ENCODE data around the gene TRAF5. TPM values are rescaled to one million over a fixed set of nuclear protein-coding genes. Genes with fewer than 3 reads are reported as not detected.
"Not testable (repeated sequence)": the region's sequence is repeated elsewhere in the genome, so short reads cannot be mapped to it uniquely, and the experiment has no call there.

The TRAF5 gene
- total RNA-seq, 1 experiment from 2014 or later = 8.8 TPM

DNA sequence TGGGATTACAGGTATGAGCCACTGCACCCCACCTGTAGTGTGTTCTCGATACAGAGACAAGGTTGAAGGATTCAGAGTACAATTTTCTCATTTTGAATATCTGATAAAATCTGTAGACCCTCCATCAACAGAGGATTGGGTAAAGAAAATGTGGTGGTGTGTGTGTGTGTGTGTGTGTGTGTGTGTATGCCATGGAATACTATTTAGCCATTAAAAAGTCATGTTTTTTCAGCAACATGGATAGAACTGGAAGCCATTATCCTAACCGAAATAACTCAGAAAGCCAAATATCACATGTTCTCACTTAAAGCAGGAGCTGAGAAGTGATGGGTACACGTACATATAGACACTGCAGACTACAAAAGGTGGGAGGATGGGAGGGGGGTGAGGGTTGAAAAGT, 57.9 kb downstream of the TRAF5 start:
- ChIA-PET POLR2A (no interaction called here), CTCF (no interaction called here)
- Histone ChIP-seq H3K36me3 (ENCODE audit: control insufficient read depth, insufficient read depth, low read length) (no peaks in the 10 kb centered on the region), H3K4me1 (no peaks in the 10 kb centered on the region), H3K27me3 (replicated peaks; ENCODE audit: control insufficient read depth, insufficient read depth, low read length) (no peaks in the 10 kb centered on the region), H3K4me3 (ENCODE audit: low read depth, low read length) (no peak overlapping the region), H3K9me3 (no peaks in the 10 kb centered on the region)
- Mint-ChIP-seq H3K9me3 (ENCODE audit: unreplicated experiment) (no peaks in the 10 kb centered on the region), H3K36me3 (ENCODE audit: insufficient read depth, unreplicated experiment) (peaks cover 5% of the 10 kb centered on the region), H3K4me1 (ENCODE audit: low read depth, unreplicated experiment) (peaks cover 7% of the 10 kb centered on the region), H3K4me3 (ENCODE audit: unreplicated experiment) (no peak overlapping the region), H3K27me3 (ENCODE audit: insufficient read depth, unreplicated experiment) (peaks cover 2% of the 10 kb centered on the region), H3K27ac (ENCODE audit: unreplicated experiment) (no peak overlapping the region)
- DNase-seq = no peak
- TF ChIP-seq, protein P1, sequence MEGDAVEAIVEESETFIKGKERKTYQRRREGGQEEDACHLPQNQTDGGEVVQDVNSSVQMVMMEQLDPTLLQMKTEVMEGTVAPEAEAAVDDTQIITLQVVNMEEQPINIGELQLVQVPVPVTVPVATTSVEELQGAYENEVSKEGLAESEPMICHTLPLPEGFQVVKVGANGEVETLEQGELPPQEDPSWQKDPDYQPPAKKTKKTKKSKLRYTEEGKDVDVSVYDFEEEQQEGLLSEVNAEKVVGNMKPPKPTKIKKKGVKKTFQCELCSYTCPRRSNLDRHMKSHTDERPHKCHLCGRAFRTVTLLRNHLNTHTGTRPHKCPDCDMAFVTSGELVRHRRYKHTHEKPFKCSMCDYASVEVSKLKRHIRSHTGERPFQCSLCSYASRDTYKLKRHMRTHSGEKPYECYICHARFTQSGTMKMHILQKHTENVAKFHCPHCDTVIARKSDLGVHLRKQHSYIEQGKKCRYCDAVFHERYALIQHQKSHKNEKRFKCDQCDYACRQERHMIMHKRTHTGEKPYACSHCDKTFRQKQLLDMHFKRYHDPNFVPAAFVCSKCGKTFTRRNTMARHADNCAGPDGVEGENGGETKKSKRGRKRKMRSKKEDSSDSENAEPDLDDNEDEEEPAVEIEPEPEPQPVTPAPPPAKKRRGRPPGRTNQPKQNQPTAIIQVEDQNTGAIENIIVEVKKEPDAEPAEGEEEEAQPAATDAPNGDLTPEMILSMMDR (IDR thresholded peaks at IDR 0.05; ENCODE audit: insufficient read depth in 1 of 2, low read depth in 1 of 2, low read length in 1 of 2, severe bottlenecking in 1 of 2, unreplicated experiment in 1 of 2) = no peak
- intact Hi-C loops (cut with micrococcal nuclease; ENCODE audit: unreplicated experiment) = no loop called here
- BruUV-seq (replicated peaks) = no TSS peak

DNA sequence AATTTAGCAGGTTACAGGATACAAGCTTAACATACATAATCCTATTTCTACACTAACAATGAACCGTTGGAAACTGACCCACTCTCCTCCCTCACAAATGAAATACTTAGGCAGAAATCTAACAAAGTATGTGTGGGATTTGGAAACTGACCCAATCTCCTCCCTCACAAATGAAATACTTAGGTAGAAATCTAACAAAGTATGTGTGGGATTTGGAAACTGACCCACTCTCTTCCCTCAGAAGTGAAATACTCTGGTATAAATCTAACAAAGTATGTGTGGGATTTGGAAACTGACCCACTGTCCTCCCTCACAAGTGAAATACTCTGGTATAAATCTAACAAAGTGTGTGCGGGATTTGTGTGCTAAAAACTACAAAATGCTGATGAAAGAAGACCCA, 60.3 kb downstream of the TRAF5 start:
- TF ChIP-seq, protein P1 (IDR thresholded peaks at IDR 0.05; ENCODE audit: insufficient read depth in 1 of 2, low read depth in 1 of 2, low read length in 1 of 2, severe bottlenecking in 1 of 2, unreplicated experiment in 1 of 2) = no peak
- intact Hi-C loops (cut with micrococcal nuclease; ENCODE audit: unreplicated experiment) = no loop called here
- Histone ChIP-seq H3K36me3 (ENCODE audit: control insufficient read depth, insufficient read depth, low read length) (no peaks in the 10 kb centered on the region), H3K4me3 (ENCODE audit: low read depth, low read length) (no peak overlapping the region), H3K4me1 (no peaks in the 10 kb centered on the region), H3K9me3 (no peaks in the 10 kb centered on the region), H3K27me3 (replicated peaks; ENCODE audit: control insufficient read depth, insufficient read depth, low read length) (no peaks in the 10 kb centered on the region)
- ChIA-PET POLR2A (no interaction called here), CTCF (no interaction called here)
- H3K27ac Mint-ChIP-seq (ENCODE audit: unreplicated experiment) = no peak overlapping the region
- no peak overlapping the region for H3K4me3 Mint-ChIP-seq (ENCODE audit: unreplicated experiment)
- H3K9me3 Mint-ChIP-seq (ENCODE audit: unreplicated experiment) = no peaks in the 10 kb centered on the region
- H3K36me3 Mint-ChIP-seq (ENCODE audit: insufficient read depth, unreplicated experiment) = peaks cover 5% of the 10 kb centered on the region
- BruUV-seq (replicated peaks) = no TSS peak
- peaks cover 3% of the 10 kb centered on the region for H3K27me3 Mint-ChIP-seq (ENCODE audit: insufficient read depth, unreplicated experiment)
- DNase-seq = no peak
- H3K4me1 Mint-ChIP-seq (ENCODE audit: low read depth, unreplicated experiment) = peaks cover 7% of the 10 kb centered on the region

DNA sequence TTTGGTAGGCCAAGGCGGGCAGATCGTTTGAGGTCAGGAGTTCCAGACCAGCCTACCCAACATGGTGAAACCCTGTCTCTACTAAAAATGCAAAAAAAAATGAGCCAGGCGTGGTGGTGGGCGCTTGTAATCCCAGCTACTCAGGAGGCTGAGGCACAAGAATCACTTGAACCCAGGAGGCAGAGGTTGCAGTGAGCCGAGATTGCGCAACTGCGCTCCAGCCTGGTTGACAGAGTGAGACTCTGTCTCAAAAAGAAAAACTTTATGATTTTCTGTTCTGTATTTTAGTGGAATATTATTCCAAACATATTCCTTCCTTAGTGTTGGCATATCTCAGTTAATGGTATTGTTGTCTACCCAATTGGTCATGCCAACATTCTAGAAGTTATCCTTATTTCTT, 64.2 kb downstream of the TRAF5 start:
- POLR2A ChIA-PET; H3K27ac Mint-ChIP-seq (ENCODE audit: unreplicated experiment); CTCF ChIA-PET; H3K27me3 ChIP-seq (replicated peaks; ENCODE audit: control insufficient read depth, insufficient read depth, low read length); H3K4me1 ChIP-seq; H3K36me3 Mint-ChIP-seq (ENCODE audit: insufficient read depth, unreplicated experiment); H3K4me1 Mint-ChIP-seq (ENCODE audit: low read depth, unreplicated experiment); H3K9me3 Mint-ChIP-seq (ENCODE audit: unreplicated experiment); H3K27me3 Mint-ChIP-seq (ENCODE audit: insufficient read depth, unreplicated experiment); H3K36me3 ChIP-seq (ENCODE audit: control insufficient read depth, insufficient read depth, low read length); H3K4me3 Mint-ChIP-seq (ENCODE audit: unreplicated experiment); DNase-seq; intact Hi-C loops (cut with micrococcal nuclease; ENCODE audit: unreplicated experiment); H3K4me3 ChIP-seq (ENCODE audit: low read depth, low read length); H3K9me3 ChIP-seq; BruUV-seq (replicated peaks): not testable (repeated sequence)

GRCh38 chr1:211393203-211393602, 66.6 kb downstream of the TRAF5 start:
- no peaks in the 10 kb centered on the region for H3K4me1 Mint-ChIP-seq (ENCODE audit: low read depth, unreplicated experiment)
- POLR2A ChIA-PET = no interaction called here
- H3K4me3 Mint-ChIP-seq (ENCODE audit: unreplicated experiment) = no peak overlapping the region
- no peak for DNase-seq
- no peaks in the 10 kb centered on the region for H3K36me3 Mint-ChIP-seq (ENCODE audit: insufficient read depth, unreplicated experiment)
- Histone ChIP-seq H3K36me3 (ENCODE audit: control insufficient read depth, insufficient read depth, low read length) (no peaks in the 10 kb centered on the region), H3K4me3 (ENCODE audit: low read depth, low read length) (no peak overlapping the region), H3K27me3 (replicated peaks; ENCODE audit: control insufficient read depth, insufficient read depth, low read length) (no peaks in the 10 kb centered on the region), H3K4me1 (no peaks in the 10 kb centered on the region), H3K9me3 (no peaks in the 10 kb centered on the region)
- intact Hi-C loops (cut with micrococcal nuclease; ENCODE audit: unreplicated experiment) = no loop called here
- no peak overlapping the region for H3K27ac Mint-ChIP-seq (ENCODE audit: unreplicated experiment)
- H3K27me3 Mint-ChIP-seq (ENCODE audit: insufficient read depth, unreplicated experiment) = peaks cover 3% of the 10 kb centered on the region
- no TSS peak for BruUV-seq (replicated peaks)
- CTCF ChIA-PET = no interaction called here
- TF ChIP-seq, protein P1 (IDR thresholded peaks at IDR 0.05; ENCODE audit: insufficient read depth in 1 of 2, low read depth in 1 of 2, low read length in 1 of 2, severe bottlenecking in 1 of 2, unreplicated experiment in 1 of 2) = no peak
- H3K9me3 Mint-ChIP-seq (ENCODE audit: unreplicated experiment) = no peaks in the 10 kb centered on the region

GRCh38 chr1:211398266-211398930, 71.8 kb downstream of the TRAF5 start:
- intact Hi-C loops (cut with micrococcal nuclease; ENCODE audit: unreplicated experiment); BruUV-seq (replicated peaks): not testable (repeated sequence)

More at GRCh38 chr1:211398266-211398930, 71.8 kb downstream of the TRAF5 start:
- H3K27me3 Mint-ChIP-seq (ENCODE audit: insufficient read depth, unreplicated experiment); CTCF ChIA-PET; H3K4me3 Mint-ChIP-seq (ENCODE audit: unreplicated experiment); POLR2A ChIA-PET; DNase-seq; H3K27me3 ChIP-seq (replicated peaks; ENCODE audit: control insufficient read depth, insufficient read depth, low read length); H3K4me3 ChIP-seq (ENCODE audit: low read depth, low read length); H3K27ac Mint-ChIP-seq (ENCODE audit: unreplicated experiment); H3K9me3 ChIP-seq; H3K36me3 Mint-ChIP-seq (ENCODE audit: insufficient read depth, unreplicated experiment); H3K4me1 Mint-ChIP-seq (ENCODE audit: low read depth, unreplicated experiment); H3K4me1 ChIP-seq; H3K36me3 ChIP-seq (ENCODE audit: control insufficient read depth, insufficient read depth, low read length): not testable (repeated sequence)
- peaks cover 12% of the 10 kb centered on the region for H3K9me3 Mint-ChIP-seq (ENCODE audit: unreplicated experiment)

Data from Caco-2 (cell line).